ENCODE results near the gene TP53TG3. TPM values are rescaled to one million over a fixed set of nuclear protein-coding genes. Genes with fewer than 3 reads are reported as not detected.
"Not testable (repeated sequence)": the region's sequence is repeated elsewhere in the genome, so short reads cannot be mapped to it uniquely, and the experiment has no call there.

The TP53TG3 gene, protein sequence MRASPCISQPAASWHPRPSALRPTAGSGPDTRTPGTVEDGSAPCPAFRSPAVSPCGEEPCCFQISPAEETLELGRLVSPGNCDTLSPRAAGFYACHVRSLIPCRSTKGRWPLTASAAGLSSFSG
- total RNA-seq = not detected

DNA sequence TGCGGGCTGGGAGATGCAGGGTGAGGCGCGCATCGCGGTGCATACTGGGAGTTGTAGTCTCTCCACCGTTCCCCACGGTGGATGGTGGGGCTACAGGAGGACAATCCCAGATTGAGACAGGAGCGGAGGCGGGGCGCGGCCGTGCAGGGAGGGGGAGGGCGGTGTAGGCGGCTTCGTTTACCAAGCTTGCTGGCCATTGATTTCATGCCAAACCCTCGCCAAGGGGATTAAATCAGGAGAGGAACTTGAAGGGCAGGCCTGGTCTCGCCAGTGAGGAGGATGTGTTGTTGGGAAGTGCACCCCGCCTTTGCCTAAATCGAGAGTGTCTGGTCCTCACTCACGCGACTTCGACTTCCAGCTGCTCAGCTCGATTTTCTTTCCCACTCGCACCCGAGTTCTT, at the start of gene TP53TG3:
Gene TP53TG3, minus strand, starts transcription at position 101 of the 400 bp plus-strand sequence. Its CDS starts 68 bp downstream, at position 33.
- not testable (repeated sequence) for DNase-seq

DNA sequence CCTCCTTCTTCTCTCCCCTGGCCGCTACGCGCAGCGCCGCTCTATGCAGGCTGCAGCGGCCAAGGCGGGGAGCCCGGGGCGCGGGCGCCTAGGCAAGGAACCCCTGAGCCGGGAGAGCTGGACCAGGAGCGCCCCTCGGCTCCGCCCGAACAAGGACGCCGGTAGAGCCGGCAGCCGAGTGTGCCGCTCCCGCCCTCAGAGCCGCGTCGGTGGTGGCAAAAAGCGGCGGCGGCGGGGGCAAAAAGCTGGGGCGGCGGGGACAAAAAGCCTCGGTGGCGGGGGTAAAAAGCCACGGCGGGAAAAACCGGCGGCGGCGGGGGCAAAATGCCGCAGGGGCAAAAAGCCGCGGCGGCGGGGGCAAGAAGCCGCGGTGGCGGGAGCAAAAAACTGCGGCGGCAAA, 25.1 kb downstream of the TP53TG3 start:
- DNase-seq = not testable (repeated sequence)

DNA sequence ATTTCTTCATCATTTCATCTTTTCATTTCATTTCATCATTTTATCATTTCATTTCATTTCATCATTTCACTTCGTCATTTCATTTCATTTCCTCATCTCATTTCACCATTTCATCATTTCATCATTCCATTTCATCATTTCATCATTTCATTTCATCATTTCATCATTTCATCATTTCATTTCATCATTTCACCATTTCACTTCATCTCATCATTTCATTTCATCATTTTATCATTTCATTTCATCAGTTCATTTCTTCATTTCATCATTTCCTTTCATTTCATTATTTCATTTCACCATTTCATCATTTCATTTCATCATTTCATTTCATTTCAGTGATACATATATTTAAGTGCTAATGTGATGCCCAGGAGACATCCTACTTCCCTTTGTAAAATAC, 28.4 kb downstream of the TP53TG3 start:
- not testable (repeated sequence) for DNase-seq

DNA sequence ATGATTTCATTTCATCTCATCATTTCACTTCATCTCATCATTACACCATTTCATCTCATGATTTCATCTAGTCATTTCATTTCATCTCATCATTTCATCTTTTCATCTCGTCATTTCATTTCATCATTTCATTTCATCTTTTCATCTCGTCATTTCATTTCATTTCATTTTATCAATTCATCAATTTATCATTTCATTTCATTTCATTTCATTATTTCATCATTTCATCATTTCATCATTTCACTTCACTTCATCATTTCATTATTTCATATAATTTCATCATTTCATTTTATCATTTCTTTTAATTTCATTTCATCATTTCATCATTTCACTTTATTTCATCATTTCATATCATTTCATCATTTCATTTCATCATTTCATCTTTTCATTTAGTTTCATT, 29.2 kb downstream of the TP53TG3 start:
- not testable (repeated sequence) for DNase-seq

DNA sequence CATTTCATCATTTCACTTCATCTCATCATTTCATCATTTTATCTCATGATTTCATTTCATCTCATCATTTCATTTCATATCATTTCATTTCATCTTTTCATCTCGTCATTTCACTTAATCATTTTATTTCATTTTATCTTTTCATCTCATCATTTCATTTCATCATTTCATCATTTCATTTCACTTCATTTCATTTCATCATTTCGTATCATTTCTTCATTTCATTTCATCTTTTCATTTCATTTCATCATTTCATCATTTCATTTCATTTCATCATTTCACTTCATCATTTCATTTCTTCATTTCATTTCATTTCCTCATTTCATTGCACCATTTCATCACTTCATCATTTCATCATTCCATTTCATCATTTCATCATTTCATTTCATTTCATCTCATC, 29.8 kb downstream of the TP53TG3 start:
- DNase-seq = not testable (repeated sequence)

DNA sequence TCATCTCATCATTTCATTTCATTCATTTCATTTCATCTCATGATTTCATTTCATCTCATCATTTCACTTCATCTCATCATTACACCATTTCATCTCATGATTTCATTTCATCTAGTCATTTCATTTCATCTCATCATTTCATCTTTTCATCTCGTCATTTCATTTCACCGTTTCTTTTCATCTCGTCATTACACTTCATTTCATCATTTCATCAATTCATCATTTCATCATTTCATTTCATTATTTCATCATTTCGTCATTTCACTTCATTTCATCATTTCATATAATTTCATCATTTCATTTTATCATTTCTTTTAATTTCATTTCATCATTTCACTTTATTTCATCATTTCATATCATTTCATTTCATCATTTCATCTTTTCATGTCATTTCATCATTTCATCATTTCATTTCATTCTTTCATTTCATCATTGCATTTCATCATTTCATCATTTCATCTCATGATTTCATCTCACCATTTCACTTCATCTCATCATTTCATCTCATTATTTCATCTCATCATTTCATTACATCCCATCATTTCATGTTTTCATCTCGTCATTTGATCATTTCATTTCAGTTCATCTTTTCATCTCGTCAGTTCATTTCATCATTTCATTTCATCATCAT, 30.6 kb downstream of the TP53TG3 start:
- DNase-seq = not testable (repeated sequence)

DNA sequence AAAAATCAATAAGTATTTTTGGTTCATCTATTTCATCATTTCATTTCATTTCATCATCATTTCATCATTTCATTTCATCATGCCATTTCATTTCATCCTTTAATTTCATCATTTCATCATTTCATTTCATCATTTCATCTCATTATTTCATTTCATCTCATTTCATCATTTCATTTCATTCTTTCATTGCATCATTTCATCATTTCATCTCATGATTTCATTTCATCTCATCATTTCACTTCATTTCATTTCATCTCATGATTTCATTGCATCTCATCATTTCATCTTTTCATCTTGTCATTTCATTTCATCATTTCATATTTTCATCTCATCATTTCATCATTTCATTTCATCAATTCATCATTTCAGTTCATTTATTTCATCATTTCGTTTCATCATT, 31.2 kb downstream of the TP53TG3 start:
- not testable (repeated sequence) for DNase-seq

DNA sequence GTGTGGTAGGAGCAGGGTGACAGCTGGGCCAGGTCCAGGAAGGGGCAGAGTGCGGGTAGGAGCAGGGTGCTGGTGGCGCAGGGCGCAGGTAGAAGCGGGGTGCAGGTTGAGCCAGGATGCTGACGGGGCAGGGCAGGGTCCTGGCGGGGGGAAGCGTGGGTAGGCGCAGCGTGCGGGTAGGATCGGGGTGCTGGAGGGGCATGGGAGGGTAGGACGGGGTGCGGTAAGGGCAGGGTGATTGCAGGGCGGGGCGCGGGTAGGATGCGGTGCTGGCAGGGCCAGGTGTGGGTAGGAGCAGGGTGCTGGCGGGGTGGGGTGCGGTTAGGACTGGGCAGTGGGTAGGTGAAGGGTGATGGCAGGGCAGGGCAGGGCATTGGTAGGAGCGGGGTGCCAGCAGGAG, 38.4 kb downstream of the TP53TG3 start:
- DNase-seq = not testable (repeated sequence)

DNA sequence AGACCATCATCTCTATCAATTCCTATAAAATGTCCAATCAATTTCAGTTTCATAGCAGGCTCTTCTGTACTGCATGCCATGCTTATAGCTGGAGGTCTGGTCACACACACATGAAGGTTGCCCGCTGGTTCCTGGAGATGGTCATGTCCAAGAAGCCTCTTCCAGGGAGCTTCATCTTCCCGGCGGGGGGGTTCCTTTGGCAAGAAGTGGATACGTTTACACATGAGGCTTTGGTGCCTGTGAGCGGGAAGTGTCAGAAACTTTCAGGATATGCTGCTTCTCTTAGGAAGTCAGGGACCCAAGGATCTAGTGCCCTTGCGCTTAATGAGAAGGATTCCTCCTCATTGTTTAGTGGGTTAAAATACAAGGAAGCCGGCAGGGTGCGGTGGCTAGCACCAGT, 43.9 kb downstream of the TP53TG3 start:
- DNase-seq = not testable (repeated sequence)

Small RNA genes within 50 kb of the gene (small RNA-seq; reads per million reads assigned to genes)
- not detected for gene AC138907.6 (ENCODE audit: low replicate concordance)
